HCT116 (cell line): Measurements from ENCODE around the gene NDUFA8. TPM values are rescaled to one million over a fixed set of nuclear protein-coding genes. Genes with fewer than 3 reads are reported as not detected.
A peak's percentile ranks its signal among the peaks of the same experiment; 100 is the strongest.

Source experiments
- ATAC-seq: fragments of 200-7000 bp; cut with Tn5 transposase; 2 replicates; pipeline ENCODE4 v1.9.1; 2020; ENCODE audit warnings: mild to moderate bottlenecking, moderate library complexity
- BruUV-seq: library from RNA; stranded (reverse); fragments of 400-500 nt; replicated peaks from 2 replicates; lab custom pipeline; 2021; lab: Mats Ljungman, UMichigan
- CTCF ChIA-PET: fragments of 300-600 bp; sonication (Branson Sonifier 250); formaldehyde crosslinking; loops from one replicate; lab custom pipeline; 2021; ENCODE audit warnings: antibody characterized with exemption; lab: Charles Lee
- POLR2A ChIA-PET: fragments of 300-600, 350-600 bp; sonication (Branson Sonifier 250); formaldehyde crosslinking; loops from one replicate; lab custom pipeline; 2021; ENCODE audit warnings: antibody characterized with exemption; lab: Charles Lee
- RAD21 ChIA-PET, 2 experiments: fragments of 300-600 bp; sonication (Branson Sonifier 250); formaldehyde crosslinking; loops; one replicate each; lab custom pipeline; 2023; ENCODE audit warnings: low total read pairs in 2 of 2; ENCODE audit not compliant: uncharacterized antibody in 2 of 2, unreplicated experiment in 2 of 2, low non-redundant PET in 1 of 2; lab: Charles Lee
- DNase-seq: peaks from one replicate; pipeline ENCODE4 v3.0.0-alpha.2; 2010; ENCODE audit warnings: low read depth, low spot score
- H2AFZ ChIP-seq: fragments of 200-600 bp; shearing (Covaris generic), sonication (generic); 2 replicates; pipeline ENCODE4 v1.6.1; 2017; ENCODE audit warnings: low read depth, mixed run types, mixed read lengths, antibody characterized with exemption, low read length; ENCODE audit not compliant: poor library complexity, severe bottlenecking
- H3K27ac ChIP-seq: 2 replicates; pipeline ENCODE4 v1.5.1; 2012; ENCODE audit warnings: low read depth, low read length
- H3K27me3 ChIP-seq: fragments of 200-600 bp; sonication (generic); 2 replicates; pipeline ENCODE4 v1.6.1; 2016; ENCODE audit warnings: mixed run types, low read length, mixed read lengths; ENCODE audit not compliant: insufficient read depth
- H3K36me3 ChIP-seq, 2 experiments: fragments of 200-500 bp in 1 of 2; fragments of 200-600 bp in 1 of 2; sonication (Bioruptor generic) in 1 of 2; sonication (generic) in 1 of 2; 2 replicates each; pipeline versions ENCODE4 v1.5.1 to v1.6.1; 2014 to 2016; ENCODE audit warnings: low read length in 2 of 2, inconsistent platforms in 1 of 2, mixed read lengths in 1 of 2, mixed run types in 1 of 2; ENCODE audit not compliant: insufficient read depth in 2 of 2, control insufficient read depth in 1 of 2
- H3K4me1 ChIP-seq, 2 experiments: fragments of 200-600 bp in 1 of 2; sonication (generic) in 1 of 2; 2 replicates each; pipeline versions ENCODE4 v1.5.1 to v1.6.1; 2012 to 2017; ENCODE audit warnings: low read length in 2 of 2, inconsistent platforms in 1 of 2, mild to moderate bottlenecking in 1 of 2, mixed read lengths in 1 of 2, mixed run types in 1 of 2, moderate library complexity in 1 of 2; ENCODE audit not compliant: insufficient read depth in 2 of 2, control insufficient read depth in 1 of 2
- H3K4me2 ChIP-seq: fragments of 200-600 bp; sonication (generic); 2 replicates; pipeline ENCODE4 v1.6.1; 2017; ENCODE audit warnings: mixed run types, low read length, mixed read lengths
- H3K4me3 ChIP-seq, 2 experiments: fragments of 200-600 bp in 1 of 2; sonication (generic) in 1 of 2; replicated peaks in 1 of 2; 2 replicates each; pipeline ENCODE4 v1.5.1; 2011 to 2016; ENCODE audit warnings: low read length in 2 of 2, control low read depth in 1 of 2, low read depth in 1 of 2, mild to moderate bottlenecking in 1 of 2, mixed read lengths in 1 of 2, mixed run types in 1 of 2
- H3K79me2 ChIP-seq: fragments of 200-600 bp; sonication (generic); 2 replicates; pipeline ENCODE4 v1.6.1; 2017; ENCODE audit warnings: mild to moderate bottlenecking, mixed run types, low read length, moderate library complexity, mixed read lengths; ENCODE audit not compliant: insufficient read depth
- H3K9ac ChIP-seq: fragments of 200-600 bp; sonication (generic); 2 replicates; pipeline ENCODE4 v1.6.1; 2016; ENCODE audit warnings: low read length, mixed read lengths
- H3K9me2 ChIP-seq: fragments of 200-600 bp; sonication (generic), shearing (Covaris generic); 2 replicates; pipeline ENCODE4 v1.6.1; 2017; ENCODE audit warnings: mixed run types, mild to moderate bottlenecking, moderate library complexity; ENCODE audit not compliant: insufficient read depth
- H3K9me3 ChIP-seq, 2 experiments: fragments of 200-500 bp in 1 of 2; fragments of 200-600 bp in 1 of 2; sonication (Bioruptor generic) in 1 of 2; sonication (generic) in 1 of 2; 2 replicates each; pipeline ENCODE4 v1.6.1; 2014 to 2017; ENCODE audit warnings: low read length in 2 of 2, mixed read lengths in 2 of 2, inconsistent platforms in 1 of 2, low read depth in 1 of 2, mild to moderate bottlenecking in 1 of 2, mixed run types in 1 of 2, moderate library complexity in 1 of 2; ENCODE audit not compliant: control insufficient read depth in 1 of 2, insufficient read depth in 1 of 2
- H4K20me1 ChIP-seq: fragments of 200-600 bp; sonication (generic), shearing (Covaris generic); 2 replicates; pipeline ENCODE4 v1.6.1; 2017; ENCODE audit warnings: mixed run types, mild to moderate bottlenecking, moderate library complexity; ENCODE audit not compliant: insufficient read depth
- EZH2phosphoT487 ChIP-seq: fragments of 200-600 bp; IDR thresholded peaks from 2 replicates; pipeline ENCODE4 v1.6.1; 2018; ENCODE audit warnings: antibody characterized with exemption, borderline replicate concordance
- MAX ChIP-seq: IDR thresholded peaks from 2 replicates; pipeline ENCODE4 v1.6.1; 2012
- REST ChIP-seq: IDR thresholded peaks from 2 replicates; pipeline ENCODE4 v1.6.1; 2012; ENCODE audit warnings: low read depth
- ZNF274 ChIP-seq: fragments of 200-500 bp; sonication (Bioruptor generic); IDR thresholded peaks from 2 replicates; pipeline ENCODE4 v1.6.1; 2014; ENCODE audit warnings: mild to moderate bottlenecking, low read depth, low read length, inconsistent platforms
- intact Hi-C: fragments of 100-400 bp; cut with micrococcal nuclease; formaldehyde crosslinking; loops from 2 replicates; pipeline ENCODE4 v1.10.0; 2022
- total RNA-seq: library from RNA; stranded (reverse); gene quantifications from one replicate; pipeline ENCODE4 v1.2.1, GENCODE V29; 2021; ENCODE audit not compliant: unreplicated experiment

The NDUFA8 gene
- total RNA-seq, 1 experiment from 2014 or later, result 84.5 TPM

GRCh38 chr9:122180633-122181032 is 21.1 kb upstream of the NDUFA8 start:
- H3K79me2 ChIP-seq, result no peaks in the 10 kb centered on the region
- TF ChIP-seq MAX, result peak; percentile 30; the same call in 1 of the 2 replicates
- TF ChIP-seq EZH2phosphoT487, result no peak
- RAD21 ChIA-PET, result no interaction called here
- H3K9me2 ChIP-seq, result no peaks in the 10 kb centered on the region
- no peaks in the 10 kb centered on the region for H4K20me1 ChIP-seq
- H3K4me1 ChIP-seq, result peaks cover 4 to 20% of the 10 kb centered on the region in 2 experiments; a peak in 3 of 4 replicates
- intact Hi-C loops, result no loop called here
- DNase-seq, result peak; percentile 4
- no TSS peak for BruUV-seq
- H3K27ac ChIP-seq, result no peak overlapping the region
- CTCF ChIA-PET, result no interaction called here
- H3K9ac ChIP-seq, result no peak overlapping the region
- ATAC-seq, result peak; percentile 64
- no peaks in the 10 kb centered on the region for H3K36me3 ChIP-seq
- no peak overlapping the region for H2AFZ ChIP-seq
- H3K4me3 ChIP-seq, result no peak overlapping the region
- peak overlapping the region; percentile 48; the same call in 1 of the 2 replicates for H3K4me2 ChIP-seq
- H3K9me3 ChIP-seq, result no peaks in the 10 kb centered on the region
- POLR2A ChIA-PET, result interaction anchor here (0.6 kb wide), 1 partner anchor 14 kb away, joined by 3 read pairs; no protein-coding TSS in a partner anchor
- peaks cover 5% of the 10 kb centered on the region; the same call in 1 of the 2 replicates for H3K27me3 ChIP-seq

- ChIA-PET CTCF (no interaction called here), RAD21 (no interaction called here), POLR2A (no interaction called here)
- no peak overlapping the region for H3K4me3 ChIP-seq
- DNase-seq, result peak; percentile 7
- no peaks in the 10 kb centered on the region for H4K20me1 ChIP-seq
- TF ChIP-seq ZNF274 (no peak), REST (no peak)
- no peaks in the 10 kb centered on the region for H3K79me2 ChIP-seq
- peak; percentile 56; the same call in 1 of the 2 replicates for ATAC-seq
- no peaks in the 10 kb centered on the region for H3K9me2 ChIP-seq
- H3K9ac ChIP-seq, result no peak overlapping the region
- H3K36me3 ChIP-seq, result no peaks in the 10 kb centered on the region
- H3K27ac ChIP-seq, result no peak overlapping the region
- BruUV-seq, result no TSS peak
- no peak overlapping the region for H2AFZ ChIP-seq
- intact Hi-C loops, result no loop called here
- H3K27me3 ChIP-seq, result peaks cover 5% of the 10 kb centered on the region; the same call in 1 of the 2 replicates
- H3K9me3 ChIP-seq, result no peaks in the 10 kb centered on the region
- peaks cover 4 to 20% of the 10 kb centered on the region in 2 experiments; a peak in 3 of 4 replicates for H3K4me1 ChIP-seq
- peak overlapping the region; percentile 61 for H3K4me2 ChIP-seq
Observed at GRCh38 chr9:122179690-122180074, 20.1 kb upstream of the NDUFA8 start.
